ENCODE data around the gene MORN2. TPM values are rescaled to one million over a fixed set of nuclear protein-coding genes. Genes with fewer than 3 reads are reported as not detected.

MORN2 gene
- total and polyA plus RNA-seq, 2 of the 13 experiments (the other 11 are each of a cell fraction or from before 2014, with no cell fraction given), result 7.0 to 28.0 TPM

DNA sequence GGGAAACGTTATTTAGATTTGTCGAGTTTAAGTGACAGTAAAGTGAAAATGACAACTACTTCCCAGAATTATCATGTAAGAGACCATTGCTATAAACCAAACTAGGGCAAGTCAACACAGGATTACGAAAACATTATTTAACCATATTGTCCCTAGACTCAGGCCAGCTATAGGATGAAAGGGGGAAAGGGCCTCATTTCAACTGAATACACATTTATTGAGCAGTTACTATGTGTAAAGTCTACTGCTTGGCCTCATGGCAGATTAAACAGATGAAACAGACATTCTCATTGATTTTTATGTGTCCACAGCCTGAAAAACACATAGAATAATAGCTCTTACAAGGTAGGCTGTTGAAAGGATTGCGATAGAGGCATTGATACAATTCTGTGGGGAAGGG lies 46.6 kb downstream of the MORN2 start (continued):
- 0 out of 2 replicates have a peak, but pooled peaks have one; percentile 51 for TF ChIP-seq ZGPAT (CRISPR knock-in tag; IDR thresholded peaks at IDR 0.05)
- 0 out of 2 replicates have a peak, but pooled peaks have one; percentile 30 for TF ChIP-seq HDAC1 (CRISPR knock-in tag; IDR thresholded peaks at IDR 0.05)
- no peak for TF ChIP-seq RAD51 (IDR thresholded peaks at IDR 0.05; ENCODE audit: borderline replicate concordance)
- TF ChIP-seq, protein P1, sequence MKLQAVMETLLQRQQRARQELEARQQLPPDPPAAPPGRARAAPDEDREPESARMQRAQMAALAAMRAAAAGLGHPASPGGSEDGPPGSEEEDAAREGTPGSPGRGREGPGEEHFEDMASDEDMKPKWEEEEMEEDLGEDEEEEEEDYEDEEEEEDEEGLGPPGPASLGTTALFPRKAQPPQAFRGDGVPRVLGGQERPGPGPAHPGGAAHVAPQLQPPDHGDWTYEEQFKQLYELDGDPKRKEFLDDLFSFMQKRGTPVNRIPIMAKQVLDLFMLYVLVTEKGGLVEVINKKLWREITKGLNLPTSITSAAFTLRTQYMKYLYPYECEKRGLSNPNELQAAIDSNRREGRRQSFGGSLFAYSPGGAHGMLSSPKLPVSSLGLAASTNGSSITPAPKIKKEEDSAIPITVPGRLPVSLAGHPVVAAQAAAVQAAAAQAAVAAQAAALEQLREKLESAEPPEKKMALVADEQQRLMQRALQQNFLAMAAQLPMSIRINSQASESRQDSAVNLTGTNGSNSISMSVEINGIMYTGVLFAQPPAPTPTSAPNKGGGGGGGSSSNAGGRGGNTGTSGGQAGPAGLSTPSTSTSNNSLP (IDR thresholded peaks at IDR 0.05; ENCODE audit: low read depth, low read length), result peak; percentile 57; the same call in 1 of the 2 replicates
- TF ChIP-seq, protein P2, sequence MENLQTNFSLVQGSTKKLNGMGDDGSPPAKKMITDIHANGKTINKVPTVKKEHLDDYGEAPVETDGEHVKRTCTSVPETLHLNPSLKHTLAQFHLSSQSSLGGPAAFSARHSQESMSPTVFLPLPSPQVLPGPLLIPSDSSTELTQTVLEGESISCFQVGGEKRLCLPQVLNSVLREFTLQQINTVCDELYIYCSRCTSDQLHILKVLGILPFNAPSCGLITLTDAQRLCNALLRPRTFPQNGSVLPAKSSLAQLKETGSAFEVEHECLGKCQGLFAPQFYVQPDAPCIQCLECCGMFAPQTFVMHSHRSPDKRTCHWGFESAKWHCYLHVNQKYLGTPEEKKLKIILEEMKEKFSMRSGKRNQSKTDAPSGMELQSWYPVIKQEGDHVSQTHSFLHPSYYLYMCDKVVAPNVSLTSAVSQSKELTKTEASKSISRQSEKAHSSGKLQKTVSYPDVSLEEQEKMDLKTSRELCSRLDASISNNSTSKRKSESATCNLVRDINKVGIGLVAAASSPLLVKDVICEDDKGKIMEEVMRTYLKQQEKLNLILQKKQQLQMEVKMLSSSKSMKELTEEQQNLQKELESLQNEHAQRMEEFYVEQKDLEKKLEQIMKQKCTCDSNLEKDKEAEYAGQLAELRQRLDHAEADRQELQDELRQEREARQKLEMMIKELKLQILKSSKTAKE (CRISPR knock-in tag; IDR thresholded peaks at IDR 0.05; ENCODE audit: borderline replicate concordance), result peak; percentile 31; the same call in 1 of the 2 replicates
- no peak; the same call in 1 of the 2 replicates for TF ChIP-seq TBX3 (IDR thresholded peaks at IDR 0.05; ENCODE audit: borderline replicate concordance)
- TF ChIP-seq DR1 (CRISPR knock-in tag; IDR thresholded peaks at IDR 0.05), result no peak
- 0 out of 2 replicates have a peak, but pooled peaks have one; percentile 9 for TF ChIP-seq RXRB (CRISPR knock-in tag; IDR thresholded peaks at IDR 0.05; ENCODE audit: borderline replicate concordance)
- no peak for TF ChIP-seq CENPT (CRISPR knock-in tag; IDR thresholded peaks at IDR 0.05; ENCODE audit: low read depth)
- TF ChIP-seq NKX3-1 (CRISPR knock-in tag; IDR thresholded peaks at IDR 0.05), result no peak
- no peak for TF ChIP-seq SALL2 (CRISPR knock-in tag; IDR thresholded peaks at IDR 0.05)
- TF ChIP-seq, protein P3, sequence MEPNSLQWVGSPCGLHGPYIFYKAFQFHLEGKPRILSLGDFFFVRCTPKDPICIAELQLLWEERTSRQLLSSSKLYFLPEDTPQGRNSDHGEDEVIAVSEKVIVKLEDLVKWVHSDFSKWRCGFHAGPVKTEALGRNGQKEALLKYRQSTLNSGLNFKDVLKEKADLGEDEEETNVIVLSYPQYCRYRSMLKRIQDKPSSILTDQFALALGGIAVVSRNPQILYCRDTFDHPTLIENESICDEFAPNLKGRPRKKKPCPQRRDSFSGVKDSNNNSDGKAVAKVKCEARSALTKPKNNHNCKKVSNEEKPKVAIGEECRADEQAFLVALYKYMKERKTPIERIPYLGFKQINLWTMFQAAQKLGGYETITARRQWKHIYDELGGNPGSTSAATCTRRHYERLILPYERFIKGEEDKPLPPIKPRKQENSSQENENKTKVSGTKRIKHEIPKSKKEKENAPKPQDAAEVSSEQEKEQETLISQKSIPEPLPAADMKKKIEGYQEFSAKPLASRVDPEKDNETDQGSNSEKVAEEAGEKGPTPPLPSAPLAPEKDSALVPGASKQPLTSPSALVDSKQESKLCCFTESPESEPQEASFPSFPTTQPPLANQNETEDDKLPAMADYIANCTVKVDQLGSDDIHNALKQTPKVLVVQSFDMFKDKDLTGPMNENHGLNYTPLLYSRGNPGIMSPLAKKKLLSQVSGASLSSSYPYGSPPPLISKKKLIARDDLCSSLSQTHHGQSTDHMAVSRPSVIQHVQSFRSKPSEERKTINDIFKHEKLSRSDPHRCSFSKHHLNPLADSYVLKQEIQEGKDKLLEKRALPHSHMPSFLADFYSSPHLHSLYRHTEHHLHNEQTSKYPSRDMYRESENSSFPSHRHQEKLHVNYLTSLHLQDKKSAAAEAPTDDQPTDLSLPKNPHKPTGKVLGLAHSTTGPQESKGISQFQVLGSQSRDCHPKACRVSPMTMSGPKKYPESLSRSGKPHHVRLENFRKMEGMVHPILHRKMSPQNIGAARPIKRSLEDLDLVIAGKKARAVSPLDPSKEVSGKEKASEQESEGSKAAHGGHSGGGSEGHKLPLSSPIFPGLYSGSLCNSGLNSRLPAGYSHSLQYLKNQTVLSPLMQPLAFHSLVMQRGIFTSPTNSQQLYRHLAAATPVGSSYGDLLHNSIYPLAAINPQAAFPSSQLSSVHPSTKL (CRISPR knock-in tag; IDR thresholded peaks at IDR 0.05), result peak; percentile 78
- TF ChIP-seq FOSL1 (CRISPR knock-in tag; IDR thresholded peaks at IDR 0.05; ENCODE audit: borderline replicate concordance), result no peak
- no peak for TF ChIP-seq PTBP1 (IDR thresholded peaks at IDR 0.05; ENCODE audit: low read depth, low read length, poor library complexity, severe bottlenecking)
- no peak for TF ChIP-seq TFAP4 (IDR thresholded peaks at IDR 0.05; ENCODE audit: borderline replicate concordance, low read depth)
- TF ChIP-seq BCL6 (CRISPR knock-in tag; IDR thresholded peaks at IDR 0.05), result peak; percentile 76
- TF ChIP-seq ZFYVE20 (CRISPR knock-in tag; IDR thresholded peaks at IDR 0.05; ENCODE audit: borderline replicate concordance, low read depth), result no peak
- no peak for TF ChIP-seq POLR2AphosphoS2 (IDR thresholded peaks at IDR 0.05; ENCODE audit: low read depth, low read length)
- peak; percentile 79 for TF ChIP-seq NCOA2 (CRISPR knock-in tag; IDR thresholded peaks at IDR 0.05)
- TF ChIP-seq GATAD2A (CRISPR knock-in tag; IDR thresholded peaks at IDR 0.05), result peak; percentile 61
- TF ChIP-seq CEBPG (CRISPR knock-in tag; IDR thresholded peaks at IDR 0.05), result peak; percentile 28; the same call in 1 of the 2 replicates
